H1 (cell line): ENCODE measurements around the gene PDZRN3. TPM values are rescaled to one million over a fixed set of nuclear protein-coding genes. Genes with fewer than 3 reads are reported as not detected.

ENCODE experiments used
- CTCF ChIA-PET: fragments of 300-600 bp; sonication (Branson Sonifier 250); formaldehyde crosslinking; loops from one replicate; lab custom pipeline; 2021; ENCODE audit not compliant: partially characterized antibody; lab: Charles Lee
- POLR2A ChIA-PET: fragments of 300-600 bp; sonication (Branson Sonifier 250); formaldehyde crosslinking; loops from one replicate; lab custom pipeline; 2021; ENCODE audit warnings: inconsistent platforms; ENCODE audit not compliant: partially characterized antibody; lab: Charles Lee
- DNase-seq, 2 experiments: peaks; one replicate each; pipeline versions ENCODE4 v3.0.0 to v3.0.0-alpha.2; 2010 to 2022; ENCODE audit warnings: low spot score in 2 of 2, low read depth in 1 of 2, mixed read lengths in 1 of 2
- FAIRE-seq: peaks from 2 replicates; lab custom pipeline; 2011; peaks lifted over from hg19 to GRCh38; lab: Jason Lieb, UNC
- H2AFZ ChIP-seq: 2 replicates; pipeline ENCODE4 v1.8.1; 2012; ENCODE audit warnings: low read length, inconsistent platforms
- H2AK5ac ChIP-seq: 2 replicates; pipeline ENCODE4 v1.6.1; 2013; ENCODE audit warnings: low read depth, low read length
- H2BK120ac ChIP-seq: replicated peaks from 2 replicates; pipeline ENCODE3; 2013; ENCODE audit warnings: low read depth, low read length, inconsistent platforms
- H2BK12ac ChIP-seq: 2 replicates; pipeline ENCODE4 v1.6.1; 2013; ENCODE audit warnings: low read depth, low read length
- H2BK15ac ChIP-seq: 2 replicates; pipeline ENCODE4 v1.6.1; 2013; ENCODE audit warnings: low read length
- H2BK20ac ChIP-seq: 2 replicates; pipeline ENCODE4 v1.6.1; 2013; ENCODE audit warnings: low read length
- H2BK5ac ChIP-seq: 2 replicates; pipeline ENCODE4 v1.6.1; 2013; ENCODE audit warnings: low read depth, low read length
- H3K14ac ChIP-seq: 2 replicates; pipeline ENCODE4 v1.6.1; 2013; ENCODE audit warnings: inconsistent platforms; ENCODE audit not compliant: insufficient read length
- H3K18ac ChIP-seq: 2 replicates; pipeline ENCODE4 v1.6.1; 2013; ENCODE audit warnings: low read length; ENCODE audit errors: extremely low read depth
- H3K23ac ChIP-seq: 2 replicates; pipeline ENCODE4 v1.6.1; 2013; ENCODE audit warnings: inconsistent platforms; ENCODE audit not compliant: insufficient read length
- H3K23me2 ChIP-seq: 2 replicates; pipeline ENCODE4 v1.6.1; 2013; ENCODE audit warnings: low read depth, low read length
- H3K27ac ChIP-seq: 2 replicates; pipeline ENCODE4 v1.6.1; 2011; ENCODE audit warnings: low read depth, low read length, inconsistent platforms
- H3K27me3 ChIP-seq, 4 experiments: replicated peaks in 1 of 4; 1 replicate in 1 of 4; 2 replicates in 3 of 4; pipeline versions ENCODE4 v1.6.1 to v1.8.1; 2011 to 2013; ENCODE audit warnings: low read length in 3 of 4, mild to moderate bottlenecking in 3 of 4, inconsistent platforms in 2 of 4, mixed read lengths in 2 of 4, moderate library complexity in 1 of 4; ENCODE audit not compliant: control insufficient read depth in 3 of 4, insufficient read depth in 3 of 4; ENCODE audit errors: extremely low read depth in 1 of 4
- H3K36me3 ChIP-seq, 4 experiments: 2 replicates each; pipeline versions ENCODE4 v1.6.1 to v1.8.1; 2011 to 2013; ENCODE audit warnings: mild to moderate bottlenecking in 4 of 4, low read length in 3 of 4, moderate library complexity in 2 of 4, control low read depth in 1 of 4, inconsistent platforms in 1 of 4; ENCODE audit not compliant: insufficient read depth in 4 of 4, control insufficient read depth in 2 of 4
- H3K4ac ChIP-seq: replicated peaks from 2 replicates; pipeline ENCODE3; 2013; ENCODE audit warnings: low read length, low read depth, mixed read lengths, inconsistent platforms; ENCODE audit not compliant: insufficient read length
- H3K4me1 ChIP-seq, 4 experiments: replicated peaks in 1 of 4; 1 replicate in 1 of 4; 2 replicates in 3 of 4; pipeline versions ENCODE4 v1.6.1 to v1.8.1; 2011 to 2013; ENCODE audit warnings: low read length in 3 of 4, inconsistent platforms in 2 of 4, mixed read lengths in 1 of 4; ENCODE audit not compliant: insufficient read depth in 4 of 4, control insufficient read depth in 3 of 4
- H3K4me2 ChIP-seq, 2 experiments: 2 replicates each; pipeline versions ENCODE4 v1.6.1 to v1.8.1; 2011 to 2013; ENCODE audit warnings: low read depth in 2 of 2, low read length in 2 of 2, control low read depth in 1 of 2, inconsistent platforms in 1 of 2, mild to moderate bottlenecking in 1 of 2; ENCODE audit not compliant: insufficient read depth in 1 of 2
- H3K4me3 ChIP-seq, 4 experiments: fragments of 200-600, 300-600 bp in 1 of 4; sonication (generic), shearing (Covaris generic), sonication (Bioruptor Twin) in 1 of 4; 2 replicates each; pipeline versions ENCODE4 v1.5.1 to v1.8.1; 2011 to 2016; ENCODE audit warnings: low read length in 4 of 4, low read depth in 3 of 4, control low read depth in 2 of 4, inconsistent platforms in 2 of 4, mild to moderate bottlenecking in 2 of 4, mixed read lengths in 1 of 4, moderate library complexity in 1 of 4; ENCODE audit not compliant: insufficient read depth in 2 of 4; ENCODE audit errors: extremely low read depth in 1 of 4
- H3K56ac ChIP-seq: replicated peaks from 2 replicates; pipeline ENCODE3; 2013; ENCODE audit warnings: low read depth, mild to moderate bottlenecking, mixed read lengths, low read length, inconsistent platforms; ENCODE audit not compliant: insufficient read length
- H3K79me1 ChIP-seq: 2 replicates; pipeline ENCODE4 v1.6.1; 2013; ENCODE audit warnings: low read depth, low read length, control low read depth
- H3K79me2 ChIP-seq, 2 experiments: 2 replicates each; pipeline versions ENCODE4 v1.6.1 to v1.8.1; 2012 to 2013; ENCODE audit warnings: low read length in 2 of 2, mild to moderate bottlenecking in 2 of 2, inconsistent platforms in 1 of 2; ENCODE audit not compliant: insufficient read depth in 2 of 2, control insufficient read depth in 1 of 2
- H3K9ac ChIP-seq, 4 experiments: replicated peaks in 1 of 4; 1 replicate in 1 of 4; 2 replicates in 3 of 4; pipeline versions ENCODE4 v1.6.1 to v1.8.1; 2011 to 2013; ENCODE audit warnings: low read depth in 3 of 4, low read length in 3 of 4, control low read depth in 2 of 4, mild to moderate bottlenecking in 2 of 4, moderate library complexity in 2 of 4, inconsistent platforms in 1 of 4; ENCODE audit errors: extremely low read depth in 1 of 4
- H3K9me3 ChIP-seq, 2 experiments: 2 replicates each; pipeline versions ENCODE4 v1.6.1 to v1.8.1; 2012 to 2013; ENCODE audit warnings: mild to moderate bottlenecking in 2 of 2, moderate library complexity in 2 of 2, control low read depth in 1 of 2, inconsistent platforms in 1 of 2, low read depth in 1 of 2, low read length in 1 of 2, mixed read lengths in 1 of 2; ENCODE audit not compliant: insufficient read depth in 2 of 2
- H4K20me1 ChIP-seq, 2 experiments: replicated peaks in 1 of 2; 2 replicates each; pipeline versions ENCODE3 to v1.8.1; 2011 to 2013; ENCODE audit warnings: inconsistent platforms in 2 of 2, low read length in 2 of 2, mild to moderate bottlenecking in 1 of 2; ENCODE audit not compliant: insufficient read depth in 2 of 2, control insufficient read depth in 1 of 2
- H4K5ac ChIP-seq: 2 replicates; pipeline ENCODE4 v1.6.1; 2013; ENCODE audit warnings: low read length, low read depth, mixed read lengths, inconsistent platforms; ENCODE audit not compliant: insufficient read length
- H4K8ac ChIP-seq: 2 replicates; pipeline ENCODE4 v1.8.0; 2013; ENCODE audit warnings: mild to moderate bottlenecking, moderate library complexity, low read length, inconsistent platforms; ENCODE audit not compliant: insufficient read depth; ENCODE audit errors: extremely low read depth
- H4K91ac ChIP-seq: replicated peaks from 2 replicates; pipeline ENCODE3; 2013; ENCODE audit warnings: low read length, mixed read lengths, inconsistent platforms; ENCODE audit not compliant: insufficient read length
- ASH2L ChIP-seq: fragments of 200-600, 300-600 bp; sonication (generic); IDR thresholded peaks from one replicate; pipeline ENCODE4 v1.7.1; 2017; ENCODE audit warnings: low read length
- BRCA1 ChIP-seq: IDR thresholded peaks from 2 replicates; pipeline ENCODE4 v1.6.1; 2012; ENCODE audit warnings: low read depth, low read length, improper control_type of control experiment
- CHD1 ChIP-seq: IDR thresholded peaks from 2 replicates; pipeline ENCODE4 v1.6.1; 2012; ENCODE audit warnings: low read depth, low read length, improper control_type of control experiment
- CREB1 ChIP-seq: IDR thresholded peaks from 2 replicates; pipeline ENCODE4 v1.6.1; 2012; ENCODE audit warnings: inconsistent platforms
- CTBP2 ChIP-seq: IDR thresholded peaks from 2 replicates; pipeline ENCODE4 v1.7.0; 2011; ENCODE audit warnings: borderline replicate concordance, mild to moderate bottlenecking, moderate library complexity, mixed read lengths, low read length; ENCODE audit not compliant: insufficient read depth, insufficient read length
- HDAC6 ChIP-seq: IDR thresholded peaks from one replicate; pipeline ENCODE4 v1.7.1; 2012; ENCODE audit warnings: low read depth, mild to moderate bottlenecking, inconsistent platforms, low read length, moderate library complexity
- NRF1 ChIP-seq: IDR thresholded peaks from 2 replicates; pipeline ENCODE4 v1.6.1; 2011; ENCODE audit warnings: mild to moderate bottlenecking, low read depth, low read length, improper control_type of control experiment
- PHF8 ChIP-seq: fragments of 200-600 bp; sonication (generic); conservative IDR thresholded peaks from 2 replicates; pipeline ENCODE4 v1.7.1; 2012; ENCODE audit warnings: low read depth, mild to moderate bottlenecking, inconsistent platforms, low read length, moderate library complexity
- RNF2 ChIP-seq: fragments of 200-900, 300-1000 bp; sonication (generic); IDR thresholded peaks from 2 replicates; pipeline ENCODE4 v1.7.1; 2016; ENCODE audit warnings: borderline replicate concordance, low read depth, mild to moderate bottlenecking, antibody characterized with exemption, low read length; ENCODE audit not compliant: poor library complexity, severe bottlenecking; ENCODE audit errors: missing control alignments
- SIRT6 ChIP-seq: IDR thresholded peaks from one replicate; pipeline ENCODE4 v1.7.1; 2012; ENCODE audit warnings: low read length, inconsistent platforms
- SP1 ChIP-seq: IDR thresholded peaks from 2 replicates; pipeline ENCODE4 v1.6.1; 2011; ENCODE audit warnings: low read depth, low read length
- SP2 ChIP-seq: IDR thresholded peaks from 2 replicates; pipeline ENCODE4 v1.6.1; 2012; ENCODE audit warnings: mild to moderate bottlenecking, low read length, inconsistent platforms
- SP4 ChIP-seq: IDR thresholded peaks from 2 replicates; pipeline ENCODE4 v1.6.1; 2012; ENCODE audit warnings: low read length, inconsistent platforms
- WGBS, 2 experiments: shearing (Covaris generic) in 1 of 2; methylation state at CpG; one replicate each; pipeline versions ENCODE4 v1.1.6 to v1.1.7; 2013 to 2015; ENCODE audit warnings: low lambda C conversion rate in 2 of 2, mixed read lengths in 2 of 2, inconsistent platforms in 1 of 2, low coverage in 1 of 2, missing lambda C conversion rate in 1 of 2; ENCODE audit not compliant: insufficient replicate concordance in 2 of 2, insufficient coverage in 1 of 2, insufficient read length in 1 of 2; ENCODE audit errors: extremely low coverage in 1 of 2, missing lambda C conversion rate in 1 of 2; 5-methylcytosine and 5-hydroxymethylcytosine counted together
- polyA plus RNA-seq, 7 experiments: library from polyadenylated mRNA; depleted of rRNA in 3 of 7; stranded (reverse) in 5 of 7; unstranded in 2 of 7; fragments of >200 nt in 5 of 7; fragments of 200-250 nt in 2 of 7; gene quantifications; 1 replicate in 5 of 7; 2 replicates in 1 of 7; 4 replicates in 1 of 7; pipeline versions ENCODE4 v1.2.1 to v1.2.3, GENCODE V29; 2011 to 2013; ENCODE audit warnings: missing spikeins in 2 of 7, mixed read lengths in 2 of 7
- total RNA-seq: library from RNA; stranded (reverse); fragmentation: NEBNext Ultra II Directional; extraction: Animal tissue kit (Norgen Biotek cat#: 25700); gene quantifications from 2 replicates; pipeline ENCODE4 v1.2.1, GENCODE V29; 2021
- TF ChIP-seq, protein P1 (sequence below): IDR thresholded peaks from 2 replicates; pipeline ENCODE4 v1.6.1; 2011; ENCODE audit warnings: low read depth, mild to moderate bottlenecking, low read length; ENCODE audit not compliant: insufficient read depth

PDZRN3 gene
- total and polyA plus RNA-seq, 2 of the 8 experiments (the other 6 are each of a cell fraction or from before 2014, with no cell fraction given) = 4.2 to 20.5 TPM

DNA sequence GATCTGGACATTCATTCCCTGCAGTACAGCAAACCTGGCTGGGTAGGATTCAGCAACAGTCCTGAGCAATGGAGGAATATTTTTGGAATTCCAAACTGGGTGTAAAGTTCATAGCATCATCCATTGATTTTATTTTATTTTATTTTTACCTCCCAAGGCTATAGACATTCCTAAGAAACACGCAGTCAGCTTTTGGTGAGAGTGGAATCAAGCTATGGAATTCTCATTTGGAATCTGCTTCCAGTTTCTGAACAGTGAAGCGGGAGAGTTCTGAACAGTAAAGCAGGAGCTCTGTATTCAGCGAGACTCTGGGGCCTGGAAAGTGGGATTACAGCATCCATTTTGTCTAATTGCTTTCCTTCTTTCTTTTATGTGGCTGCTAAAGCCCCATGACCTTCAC, 1.4 kb upstream of the PDZRN3 start:
- Histone ChIP-seq H3K27ac (no peak overlapping the region), H2BK20ac (no peak overlapping the region), H3K4me2 (peak overlapping the region; percentile 77 to 100; a peak in 2 of 4 replicates), H4K5ac (no peak overlapping the region), H3K4me1 (peaks cover 8 to 25% (median 9%) of the 10 kb centered on the region in 4 experiments), H3K56ac (no peak overlapping the region), H3K27me3 (peaks cover 0 to 18% (median 9%) of the 10 kb centered on the region in 4 experiments; a peak in 4 of 7 replicates), H2BK120ac (no peak overlapping the region), H4K91ac (no peak overlapping the region), H3K18ac (no peak overlapping the region), H2BK15ac (no peak overlapping the region), H3K4me3 (peak overlapping the region in 1 of 4 experiments; percentile 79; a peak in 1 of 8 replicates), H3K79me1 (no peaks in the 10 kb centered on the region; the same call in 1 of the 2 replicates), H2BK12ac (no peak overlapping the region), H3K23me2 (peaks cover 15% of the 10 kb centered on the region; the same call in 1 of the 2 replicates), H2AFZ (peak overlapping the region; percentile 99; the same call in 1 of the 2 replicates), H2BK5ac (no peak overlapping the region), H3K79me2 (peaks cover 0 to 22% of the 10 kb centered on the region in 2 experiments; a peak in 1 of 4 replicates), H3K9me3 (no peaks in the 10 kb centered on the region), H3K9ac (no peak overlapping the region), H3K14ac (no peak overlapping the region), H3K23ac (no peak overlapping the region), H3K36me3 (no peaks in the 10 kb centered on the region), H2AK5ac (no peak overlapping the region), H4K20me1 (peaks cover 5 to 9% of the 10 kb centered on the region in 2 experiments), H4K8ac (no peak overlapping the region), H3K4ac (no peak overlapping the region)
- ChIA-PET CTCF (interaction anchor here (1.1 to 1.7 kb wide), 4 partner anchors 13 to 129 kb away, joined by 3 to 6 read pairs (median 3); no protein-coding TSS in a partner anchor), POLR2A (no interaction called here)
- no peak for DNase-seq
- no peak for FAIRE-seq
- WGBS, 2 experiments = 96% methylated on average over 3 of the region's 3 CpGs; no CpG with 5 or more reads in 1 of the 2 experiments
- TF ChIP-seq NRF1 (no peak), SP2 (no peak), HDAC6 (no peak), SP4 (no peak), ASH2L (no peak), RNF2 (no peak), SIRT6 (no peak), CHD1 (no peak), BRCA1 (no peak), CTBP2 (no peak), CREB1 (no peak), SP1 (no peak), PHF8 (no peak)
- TF ChIP-seq, protein P1, sequence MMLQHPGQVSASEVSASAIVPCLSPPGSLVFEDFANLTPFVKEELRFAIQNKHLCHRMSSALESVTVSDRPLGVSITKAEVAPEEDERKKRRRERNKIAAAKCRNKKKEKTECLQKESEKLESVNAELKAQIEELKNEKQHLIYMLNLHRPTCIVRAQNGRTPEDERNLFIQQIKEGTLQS = no peak
